SU-DHL-6 (cell line): ENCODE results near the gene RBM33.

Experiments used
- H2AFZ ChIP-seq: fragments of 200-600 bp; sonication (generic); 2 replicates; pipeline ENCODE4 v1.6.1; 2014; ENCODE audit warnings: low read depth, mild to moderate bottlenecking, moderate library complexity, mixed read lengths, antibody characterized with exemption, low read length; ENCODE audit not compliant: severe bottlenecking
- H3F3A ChIP-seq: fragments of 200-600 bp; shearing (Covaris generic); 2 replicates; pipeline ENCODE4 v1.6.0; 2016; ENCODE audit warnings: antibody characterized with exemption, mild to moderate bottlenecking; ENCODE audit not compliant: insufficient read depth
- H3K27ac ChIP-seq: fragments of 200-600 bp; sonication (generic); 2 replicates; pipeline ENCODE4 v1.5.1; 2016; ENCODE audit warnings: low read depth, mild to moderate bottlenecking, low read length, moderate library complexity, mixed read lengths
- H3K27me3 ChIP-seq: fragments of 200-600 bp; sonication (generic), shearing (Covaris generic); 2 replicates; pipeline ENCODE4 v1.6.0; 2014; ENCODE audit warnings: mild to moderate bottlenecking, low read length
- H3K36me3 ChIP-seq: fragments of 200-600 bp; sonication (generic); 2 replicates; pipeline ENCODE4 v1.6.1; 2014; ENCODE audit warnings: mild to moderate bottlenecking, low read length, mixed read lengths
- H3K4me2 ChIP-seq: fragments of 300-600, 200-600 bp; shearing (Covaris generic), sonication (generic); 2 replicates; pipeline ENCODE4 v1.6.0; 2014; ENCODE audit warnings: low read length, low read depth, mild to moderate bottlenecking; ENCODE audit not compliant: poor library complexity, severe bottlenecking
- H3K4me3 ChIP-seq: fragments of 200-600 bp; sonication (generic); 2 replicates; pipeline ENCODE4 v1.5.1; 2014; ENCODE audit warnings: antibody characterized with exemption, low read length, mild to moderate bottlenecking, mixed read lengths; ENCODE audit not compliant: insufficient read depth, poor library complexity, severe bottlenecking
- H3K79me2 ChIP-seq: fragments of 200-600 bp; sonication (generic); 2 replicates; pipeline ENCODE4 v1.6.1; 2014; ENCODE audit warnings: mild to moderate bottlenecking, low read length, moderate library complexity; ENCODE audit not compliant: insufficient read depth
- H3K9ac ChIP-seq: fragments of 200-600 bp; sonication (generic); 2 replicates; pipeline ENCODE4 v1.7.0; 2014; ENCODE audit warnings: mild to moderate bottlenecking, low read length
- H3K9me2 ChIP-seq: fragments of 200-600 bp; sonication (generic); replicated peaks from 2 replicates; pipeline ENCODE4 v1.6.1; 2014; ENCODE audit warnings: low read length; ENCODE audit not compliant: insufficient read depth
- H3K9me3 ChIP-seq: fragments of 200-600 bp; sonication (generic); 2 replicates; pipeline ENCODE4 v1.6.1; 2014; ENCODE audit warnings: low read length, mixed read lengths; ENCODE audit not compliant: insufficient read depth
- H4K20me1 ChIP-seq: fragments of 200-600 bp; sonication (generic); 2 replicates; pipeline ENCODE4 v1.6.1; 2014; ENCODE audit warnings: low read depth, mild to moderate bottlenecking, antibody characterized with exemption, low read length, moderate library complexity, mixed read lengths
- CTCF ChIP-seq: fragments of 200-600 bp; sonication (generic); IDR thresholded peaks from one replicate; pipeline ENCODE4 v1.5.1; 2017; ENCODE audit warnings: antibody characterized with exemption, mild to moderate bottlenecking, low read length, moderate library complexity; ENCODE audit not compliant: insufficient read depth, poor library complexity, severe bottlenecking
- EZH2phosphoT487 ChIP-seq: fragments of 200-600 bp; sonication (generic), shearing (Covaris generic); conservative IDR thresholded peaks from 2 replicates; pipeline ENCODE4 v1.6.1; 2018; ENCODE audit warnings: mild to moderate bottlenecking, antibody characterized with exemption, low read length, moderate library complexity, mixed read lengths

Gene RBM33

GRCh38 chr7:155795401-155795800, 150.9 kb downstream of the RBM33 start:
- no peak overlapping the region for H3K4me3 ChIP-seq
- no peaks in the 10 kb centered on the region; the same call in 1 of the 2 replicates for H4K20me1 ChIP-seq
- no peaks in the 10 kb centered on the region for H3F3A ChIP-seq
- TF ChIP-seq EZH2phosphoT487 (no peak), CTCF (no peak)
- no peaks in the 10 kb centered on the region for H3K27me3 ChIP-seq
- H3K9ac ChIP-seq: no peak overlapping the region
- no peak overlapping the region for H3K27ac ChIP-seq
- no peaks in the 10 kb centered on the region for H3K9me2 ChIP-seq
- no peaks in the 10 kb centered on the region for H3K36me3 ChIP-seq
- H3K79me2 ChIP-seq: no peaks in the 10 kb centered on the region
- H3K9me3 ChIP-seq: no peaks in the 10 kb centered on the region
- H2AFZ ChIP-seq: no peak overlapping the region
- H3K4me2 ChIP-seq: no peak overlapping the region

- Histone ChIP-seq H3K4me3 (no peak overlapping the region), H4K20me1 (no peaks in the 10 kb centered on the region; the same call in 1 of the 2 replicates), H3K36me3 (no peaks in the 10 kb centered on the region), H3K9ac (no peak overlapping the region), H3K9me3 (no peaks in the 10 kb centered on the region), H3F3A (no peaks in the 10 kb centered on the region), H3K27me3 (no peaks in the 10 kb centered on the region), H3K9me2 (no peaks in the 10 kb centered on the region), H3K79me2 (no peaks in the 10 kb centered on the region), H2AFZ (no peak overlapping the region), H3K4me2 (no peak overlapping the region), H3K27ac (no peak overlapping the region)
- no peak for TF ChIP-seq CTCF
- no peak for TF ChIP-seq EZH2phosphoT487
Observed at GRCh38 chr7:155795951-155796350, 151.5 kb downstream of the RBM33 start.

GRCh38 chr7:155796381-155797261, 152.2 kb downstream of the RBM33 start:
- Histone ChIP-seq H2AFZ (no peak overlapping the region), H4K20me1 (no peaks in the 10 kb centered on the region; the same call in 1 of the 2 replicates), H3K4me2 (no peak overlapping the region), H3K9ac (no peak overlapping the region), H3K36me3 (no peaks in the 10 kb centered on the region), H3K27ac (no peak overlapping the region), H3K9me3 (no peaks in the 10 kb centered on the region), H3K4me3 (no peak overlapping the region), H3K27me3 (no peaks in the 10 kb centered on the region), H3F3A (no peaks in the 10 kb centered on the region), H3K79me2 (no peaks in the 10 kb centered on the region), H3K9me2 (no peaks in the 10 kb centered on the region)
- TF ChIP-seq CTCF: peak; percentile 25
- no peak for TF ChIP-seq EZH2phosphoT487
